ENCODE measurements around the gene TIMP1. TPM values are rescaled to one million over a fixed set of nuclear protein-coding genes. Genes with fewer than 3 reads are reported as not detected.

TIMP1 gene
- total RNA-seq, 2 experiments from 2014 or later, result not detected

GRCh38 chrX:47629419-47630200 lies 47.4 kb downstream of the TIMP1 start, which contains the start of gene CFP:
Gene CFP, minus strand, starts transcription at chrX:47629930. Its CDS starts 86 bp downstream, at chrX:47629844.
- Histone ChIP-seq H3K79me2 (ENCODE audit: insufficient read depth, low read depth, low read length) (no peaks in the 10 kb centered on the region), H3K9me3 (ENCODE audit: low read length) (no peaks in the 10 kb centered on the region), H2AFZ (ENCODE audit: low read length) (peak within 1 kb of the TSS; percentile 49), H3K4me1 (ENCODE audit: insufficient read depth, low read length, poor library complexity, severe bottlenecking) (peaks cover 17% of the 10 kb centered on the region), H3K36me3 (ENCODE audit: insufficient read depth, low read length) (peaks cover 2% of the 10 kb centered on the region; the same call in 1 of the 2 replicates), H4K20me1 (ENCODE audit: insufficient read depth, low read length) (no peaks in the 10 kb centered on the region), H3K4me2 (ENCODE audit: low read length) (peak within 1 kb of the TSS; percentile 37), H3K4me3 (ENCODE audit: low read depth, low read length, poor library complexity, severe bottlenecking) (no peak within 1 kb of the TSS), H3K27ac (ENCODE audit: low read depth, low read length, poor library complexity, severe bottlenecking) (no peak within 1 kb of the TSS), H3K9me2 (ENCODE audit: insufficient read depth, low read length) (no peaks in the 10 kb centered on the region)
- POLR2A ChIA-PET, result no interaction called here
- TF ChIP-seq EZH2phosphoT487 (IDR thresholded peaks at IDR 0.05; ENCODE audit: borderline replicate concordance, low read depth, low read length) (no peak), CTCF (conservative IDR thresholded peaks at IDR 0.05; ENCODE audit: low read length) (no peak)
- intact Hi-C loops (cut with micrococcal nuclease; ENCODE audit: unreplicated experiment), result loop anchor here (1.0 to 5.0 kb wide), 2 partner anchors 44 to 67 kb away; partner anchors contain the start of gene ARAF
- BruUV-seq (replicated peaks), result no TSS peak
- CTCF ChIA-PET (ENCODE audit: unreplicated experiment), result no interaction called here
- peak; percentile 40 for DNase-seq (ENCODE audit: low spot score)

- Histone ChIP-seq H3K4me3 (ENCODE audit: low read depth, low read length, poor library complexity, severe bottlenecking) (no peak overlapping the region), H3K4me2 (ENCODE audit: low read length) (no peak overlapping the region), H4K20me1 (ENCODE audit: insufficient read depth, low read length) (no peaks in the 10 kb centered on the region), H2AFZ (ENCODE audit: low read length) (no peak overlapping the region), H3K79me2 (ENCODE audit: insufficient read depth, low read depth, low read length) (no peaks in the 10 kb centered on the region), H3K36me3 (ENCODE audit: insufficient read depth, low read length) (peaks cover 16% of the 10 kb centered on the region), H3K9me2 (ENCODE audit: insufficient read depth, low read length) (no peaks in the 10 kb centered on the region), H3K27ac (ENCODE audit: low read depth, low read length, poor library complexity, severe bottlenecking) (no peak overlapping the region), H3K9me3 (ENCODE audit: low read length) (no peaks in the 10 kb centered on the region), H3K4me1 (ENCODE audit: insufficient read depth, low read length, poor library complexity, severe bottlenecking) (peaks cover 17% of the 10 kb centered on the region)
- DNase-seq (ENCODE audit: low spot score), result no peak
- intact Hi-C loops (cut with micrococcal nuclease; ENCODE audit: unreplicated experiment), result no loop called here
- CTCF ChIA-PET (ENCODE audit: unreplicated experiment), result no interaction called here
- TF ChIP-seq EZH2phosphoT487 (IDR thresholded peaks at IDR 0.05; ENCODE audit: borderline replicate concordance, low read depth, low read length) (no peak), CTCF (conservative IDR thresholded peaks at IDR 0.05; ENCODE audit: low read length) (no peak)
- BruUV-seq (replicated peaks), result no TSS peak
- POLR2A ChIA-PET, result no interaction called here
Measured at GRCh38 chrX:47631676-47632075, 49.4 kb downstream of the TIMP1 start.

GRCh38 chrX:47632666-47633065 lies 50.4 kb downstream of the TIMP1 start:
- Histone ChIP-seq H3K36me3 (ENCODE audit: insufficient read depth, low read length) (peaks cover 24% of the 10 kb centered on the region), H3K4me2 (ENCODE audit: low read length) (no peak overlapping the region), H4K20me1 (ENCODE audit: insufficient read depth, low read length) (no peaks in the 10 kb centered on the region), H3K4me1 (ENCODE audit: insufficient read depth, low read length, poor library complexity, severe bottlenecking) (peaks cover 17% of the 10 kb centered on the region), H3K9me3 (ENCODE audit: low read length) (no peaks in the 10 kb centered on the region), H3K9me2 (ENCODE audit: insufficient read depth, low read length) (no peaks in the 10 kb centered on the region), H2AFZ (ENCODE audit: low read length) (no peak overlapping the region), H3K4me3 (ENCODE audit: low read depth, low read length, poor library complexity, severe bottlenecking) (no peak overlapping the region), H3K79me2 (ENCODE audit: insufficient read depth, low read depth, low read length) (no peaks in the 10 kb centered on the region), H3K27ac (ENCODE audit: low read depth, low read length, poor library complexity, severe bottlenecking) (no peak overlapping the region)
- intact Hi-C loops (cut with micrococcal nuclease; ENCODE audit: unreplicated experiment), result no loop called here
- no TSS peak for BruUV-seq (replicated peaks)
- POLR2A ChIA-PET, result no interaction called here
- CTCF ChIA-PET (ENCODE audit: unreplicated experiment), result no interaction called here
- no peak for DNase-seq (ENCODE audit: low spot score)
- TF ChIP-seq CTCF (conservative IDR thresholded peaks at IDR 0.05; ENCODE audit: low read length) (no peak), EZH2phosphoT487 (IDR thresholded peaks at IDR 0.05; ENCODE audit: borderline replicate concordance, low read depth, low read length) (no peak)
